ENCODE measurements around the gene S100Z.
"Not testable (repeated sequence)": the region's sequence is repeated elsewhere in the genome, so short reads cannot be mapped to it uniquely, and the experiment has no call there.

S100Z gene

GRCh38 chr5:76816110-76816831 lies 33.5 kb upstream of the S100Z start:
- no peak overlapping the region for H3K4me3 ChIP-seq (replicated peaks; ENCODE audit: low read depth, low read length)
- no peak for DNase-seq (ENCODE audit: extremely low read depth, low read depth)
- no peak for TF ChIP-seq CTCF (IDR thresholded peaks at IDR 0.05; ENCODE audit: low read depth, low read length, missing control alignments)

- TF ChIP-seq CTCF (IDR thresholded peaks at IDR 0.05; ENCODE audit: low read depth, low read length, missing control alignments) = no peak
- H3K4me3 ChIP-seq (replicated peaks; ENCODE audit: low read depth, low read length) = peak within 1 kb of the TSS; percentile 86
- no peak for DNase-seq (ENCODE audit: extremely low read depth, low read depth)
Measured at GRCh38 chr5:76818844-76819831, 30.7 kb upstream of the S100Z start, which contains the start of gene F2RL1. Gene F2RL1 (plus strand): TSS chr5:76819030. CDS start chr5:76819183, 153 bp downstream.

GRCh38 chr5:76819851-76820525 lies 29.8 kb upstream of the S100Z start:
- TF ChIP-seq CTCF (IDR thresholded peaks at IDR 0.05; ENCODE audit: low read depth, low read length, missing control alignments) = no peak
- DNase-seq (ENCODE audit: extremely low read depth, low read depth) = no peak
- peak overlapping the region; percentile 86 for H3K4me3 ChIP-seq (replicated peaks; ENCODE audit: low read depth, low read length)

GRCh38 chr5:76820526-76820890 lies 29.3 kb upstream of the S100Z start:
- peak overlapping the region; percentile 86 for H3K4me3 ChIP-seq (replicated peaks; ENCODE audit: low read depth, low read length)
- TF ChIP-seq CTCF (IDR thresholded peaks at IDR 0.05; ENCODE audit: low read depth, low read length, missing control alignments) = no peak
- no peak for DNase-seq (ENCODE audit: extremely low read depth, low read depth)

GRCh38 chr5:76821136-76821535 lies 28.7 kb upstream of the S100Z start:
- peak overlapping the region; percentile 86 for H3K4me3 ChIP-seq (replicated peaks; ENCODE audit: low read depth, low read length)
- TF ChIP-seq CTCF (IDR thresholded peaks at IDR 0.05; ENCODE audit: low read depth, low read length, missing control alignments) = no peak
- no peak for DNase-seq (ENCODE audit: extremely low read depth, low read depth)

- not testable (repeated sequence) for DNase-seq (ENCODE audit: extremely low read depth, low read depth); H3K4me3 ChIP-seq (replicated peaks; ENCODE audit: low read depth, low read length)
Measured at GRCh38 chr5:76822105-76822731, 27.6 kb upstream of the S100Z start.

- DNase-seq (ENCODE audit: extremely low read depth, low read depth); H3K4me3 ChIP-seq (replicated peaks; ENCODE audit: low read depth, low read length): not testable (repeated sequence)
Measured at GRCh38 chr5:76826416-76826815, 23.4 kb upstream of the S100Z start.
